ENCODE data around the gene RGS3. TPM values are rescaled to one million over a fixed set of nuclear protein-coding genes. Genes with fewer than 3 reads are reported as not detected.

Gene RGS3
- total RNA-seq, 1 donor: 77.4 TPM

DNA sequence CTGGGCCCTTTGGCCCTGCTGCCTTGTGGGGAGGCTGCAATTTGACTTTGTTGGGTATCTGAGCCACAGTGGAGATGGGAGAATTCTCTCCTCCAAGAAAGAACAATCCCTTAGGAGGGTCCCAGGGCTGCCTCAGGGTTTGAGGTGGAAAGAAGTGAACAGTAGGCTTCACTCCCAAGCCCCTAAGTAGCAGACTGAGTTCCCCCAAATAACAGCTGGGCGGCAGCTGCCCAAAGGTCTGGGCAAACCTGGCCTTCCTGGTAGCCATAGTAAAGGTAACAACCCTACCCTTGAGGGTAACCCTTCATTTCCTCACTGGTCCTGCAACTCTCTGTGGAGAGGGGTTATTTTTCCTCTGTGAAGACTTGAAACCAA lies 746 bp downstream of the RGS3 start:
- Histone ChIP-seq H3K9me3 (ENCODE audit: low read depth, low read length) (no peaks in the 10 kb centered on the region), H2AFZ (ENCODE audit: low read length) (no peak overlapping the region), H3K4me2 (ENCODE audit: insufficient read depth, low read length) (peak overlapping the region; percentile 74), H3K27me3 (ENCODE audit: insufficient read depth, low read length) (peaks cover 8% of the 10 kb centered on the region), H3K4me3 (ENCODE audit: insufficient read depth, low read length) (no peak overlapping the region), H3K4me1 (ENCODE audit: insufficient read depth, low read length) (no peaks in the 10 kb centered on the region), H4K20me1 (ENCODE audit: insufficient read depth, low read length) (no peaks in the 10 kb centered on the region), H3K36me3 (ENCODE audit: insufficient read depth, low read length) (no peaks in the 10 kb centered on the region), H3K79me2 (ENCODE audit: insufficient read depth, low read length) (no peaks in the 10 kb centered on the region), H3K27ac (ENCODE audit: low read depth, low read length) (no peak overlapping the region)
- TF ChIP-seq, protein P1, sequence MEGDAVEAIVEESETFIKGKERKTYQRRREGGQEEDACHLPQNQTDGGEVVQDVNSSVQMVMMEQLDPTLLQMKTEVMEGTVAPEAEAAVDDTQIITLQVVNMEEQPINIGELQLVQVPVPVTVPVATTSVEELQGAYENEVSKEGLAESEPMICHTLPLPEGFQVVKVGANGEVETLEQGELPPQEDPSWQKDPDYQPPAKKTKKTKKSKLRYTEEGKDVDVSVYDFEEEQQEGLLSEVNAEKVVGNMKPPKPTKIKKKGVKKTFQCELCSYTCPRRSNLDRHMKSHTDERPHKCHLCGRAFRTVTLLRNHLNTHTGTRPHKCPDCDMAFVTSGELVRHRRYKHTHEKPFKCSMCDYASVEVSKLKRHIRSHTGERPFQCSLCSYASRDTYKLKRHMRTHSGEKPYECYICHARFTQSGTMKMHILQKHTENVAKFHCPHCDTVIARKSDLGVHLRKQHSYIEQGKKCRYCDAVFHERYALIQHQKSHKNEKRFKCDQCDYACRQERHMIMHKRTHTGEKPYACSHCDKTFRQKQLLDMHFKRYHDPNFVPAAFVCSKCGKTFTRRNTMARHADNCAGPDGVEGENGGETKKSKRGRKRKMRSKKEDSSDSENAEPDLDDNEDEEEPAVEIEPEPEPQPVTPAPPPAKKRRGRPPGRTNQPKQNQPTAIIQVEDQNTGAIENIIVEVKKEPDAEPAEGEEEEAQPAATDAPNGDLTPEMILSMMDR (IDR thresholded peaks at IDR 0.05; ENCODE audit: extremely low read depth, low read depth, low read length): no peak
- DNase-seq (ENCODE audit: insufficient read length, low spot score, missing footprints): peak; percentile 59

DNA sequence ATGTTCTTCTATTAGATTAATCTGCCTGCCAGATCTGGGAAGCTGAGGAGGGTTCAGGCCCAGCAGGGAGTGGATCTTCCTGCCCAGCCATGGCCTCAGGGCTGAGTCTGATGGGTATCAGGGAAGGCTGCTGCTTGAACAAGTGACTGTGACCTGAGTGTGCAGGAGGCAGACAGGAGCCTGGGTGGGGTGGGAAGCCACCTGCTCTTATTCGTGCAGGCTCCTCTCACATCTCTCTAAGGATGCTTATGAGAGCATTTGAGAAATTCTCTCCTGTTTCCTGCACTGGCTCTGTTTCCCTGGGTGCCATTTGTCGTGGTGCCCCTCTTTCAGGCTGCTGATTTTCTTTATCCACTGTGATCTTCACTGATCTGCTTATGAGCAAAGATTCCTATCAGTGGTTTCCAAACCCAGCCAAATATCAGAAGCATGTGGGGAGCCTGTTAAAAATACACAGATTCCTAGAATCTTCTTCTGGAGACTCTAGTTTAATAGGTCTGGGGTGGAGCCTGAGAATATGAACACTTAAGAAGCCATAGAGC lies 2.1 kb downstream of the RGS3 start:
- Histone ChIP-seq H3K27me3 (ENCODE audit: insufficient read depth, low read length) (peaks cover 8% of the 10 kb centered on the region), H3K4me3 (ENCODE audit: insufficient read depth, low read length) (no peak overlapping the region), H2AFZ (ENCODE audit: low read length) (no peak overlapping the region), H3K9me3 (ENCODE audit: low read depth, low read length) (no peaks in the 10 kb centered on the region), H4K20me1 (ENCODE audit: insufficient read depth, low read length) (no peaks in the 10 kb centered on the region), H3K79me2 (ENCODE audit: insufficient read depth, low read length) (no peaks in the 10 kb centered on the region), H3K4me2 (ENCODE audit: insufficient read depth, low read length) (no peak overlapping the region), H3K27ac (ENCODE audit: low read depth, low read length) (no peak overlapping the region), H3K4me1 (ENCODE audit: insufficient read depth, low read length) (no peaks in the 10 kb centered on the region), H3K36me3 (ENCODE audit: insufficient read depth, low read length) (no peaks in the 10 kb centered on the region)
- DNase-seq (ENCODE audit: insufficient read length, low spot score, missing footprints): no peak
- TF ChIP-seq, protein P1 (IDR thresholded peaks at IDR 0.05; ENCODE audit: extremely low read depth, low read depth, low read length): no peak

DNA sequence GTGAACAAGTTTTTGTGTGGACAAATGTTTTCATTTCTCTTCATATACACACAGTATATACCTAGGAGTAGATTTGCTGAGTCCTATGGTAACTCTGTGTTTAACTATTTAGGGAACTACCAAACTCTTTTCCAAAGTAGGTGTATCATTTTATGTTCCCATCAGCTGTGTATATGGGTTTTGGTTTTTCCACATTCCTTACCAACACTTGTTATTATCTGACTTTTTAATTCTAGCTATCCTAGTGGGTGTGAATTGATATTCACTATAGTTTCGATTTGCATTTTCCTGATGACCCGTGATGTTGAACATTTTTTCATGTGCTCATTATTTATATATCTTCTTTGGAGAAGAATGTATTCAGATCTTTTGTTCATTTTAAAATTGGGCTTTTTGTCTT lies 3.7 kb downstream of the RGS3 start:
- no peak overlapping the region for H3K4me2 ChIP-seq (ENCODE audit: insufficient read depth, low read length)
- peaks cover 8% of the 10 kb centered on the region for H3K27me3 ChIP-seq (ENCODE audit: insufficient read depth, low read length)
- no peaks in the 10 kb centered on the region for H3K36me3 ChIP-seq (ENCODE audit: insufficient read depth, low read length)
- H3K4me1 ChIP-seq (ENCODE audit: insufficient read depth, low read length): no peaks in the 10 kb centered on the region
- no peak for DNase-seq (ENCODE audit: insufficient read length, low spot score, missing footprints)
- H3K4me3 ChIP-seq (ENCODE audit: insufficient read depth, low read length): no peak overlapping the region
- H3K79me2 ChIP-seq (ENCODE audit: insufficient read depth, low read length): no peaks in the 10 kb centered on the region
- H3K9me3 ChIP-seq (ENCODE audit: low read depth, low read length): no peaks in the 10 kb centered on the region
- H4K20me1 ChIP-seq (ENCODE audit: insufficient read depth, low read length): no peaks in the 10 kb centered on the region
- TF ChIP-seq, protein P1 (IDR thresholded peaks at IDR 0.05; ENCODE audit: extremely low read depth, low read depth, low read length): no peak
- H2AFZ ChIP-seq (ENCODE audit: low read length): no peak overlapping the region
- H3K27ac ChIP-seq (ENCODE audit: low read depth, low read length): no peak overlapping the region

DNA sequence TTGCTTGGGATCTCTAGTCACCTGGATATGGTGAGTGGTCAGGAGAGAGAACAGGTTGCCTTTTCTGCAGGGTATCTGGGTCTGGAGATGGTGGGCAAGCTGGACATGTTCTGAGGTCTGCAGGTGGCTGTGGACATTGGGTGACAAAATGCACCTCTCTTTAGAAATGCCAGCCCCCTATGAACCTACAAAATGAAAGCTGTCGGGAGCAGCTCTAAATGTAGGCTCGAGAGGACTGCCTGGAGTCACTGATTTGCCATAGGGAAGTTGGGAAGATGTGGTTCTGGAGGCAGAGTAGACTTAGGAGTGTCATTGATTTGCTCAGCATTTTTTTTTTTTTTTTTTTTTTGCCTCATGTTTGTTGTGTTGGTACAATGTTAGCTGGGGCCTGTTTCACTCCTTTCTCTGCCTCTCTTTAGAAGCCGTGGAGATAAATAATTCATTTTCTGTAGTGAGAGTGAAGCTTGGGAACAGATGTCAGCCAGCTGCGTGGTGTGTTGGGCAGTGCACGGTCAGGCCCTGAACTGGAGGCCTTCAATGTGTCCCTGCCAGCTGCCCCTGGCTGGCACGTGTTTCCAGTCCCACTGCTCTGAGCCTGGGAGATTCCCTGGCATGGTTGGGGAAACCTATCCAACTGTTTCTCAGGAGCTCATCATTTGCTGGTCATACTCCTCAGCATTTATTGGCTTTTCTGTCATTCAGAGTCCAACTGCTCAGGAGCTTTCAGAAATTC lies 5.4 kb downstream of the RGS3 start:
- Histone ChIP-seq H3K4me2 (ENCODE audit: insufficient read depth, low read length) (no peak overlapping the region), H3K4me3 (ENCODE audit: insufficient read depth, low read length) (no peak overlapping the region), H2AFZ (ENCODE audit: low read length) (peak overlapping the region; percentile 50), H3K36me3 (ENCODE audit: insufficient read depth, low read length) (no peaks in the 10 kb centered on the region), H4K20me1 (ENCODE audit: insufficient read depth, low read length) (no peaks in the 10 kb centered on the region), H3K27me3 (ENCODE audit: insufficient read depth, low read length) (peaks cover 2% of the 10 kb centered on the region), H3K4me1 (ENCODE audit: insufficient read depth, low read length) (no peaks in the 10 kb centered on the region), H3K9me3 (ENCODE audit: low read depth, low read length) (no peaks in the 10 kb centered on the region), H3K27ac (ENCODE audit: low read depth, low read length) (no peak overlapping the region), H3K79me2 (ENCODE audit: insufficient read depth, low read length) (no peaks in the 10 kb centered on the region)
- DNase-seq (ENCODE audit: insufficient read length, low spot score, missing footprints): no peak
- TF ChIP-seq, protein P1 (IDR thresholded peaks at IDR 0.05; ENCODE audit: extremely low read depth, low read depth, low read length): no peak

All from osteoblast (primary cell).